B cell (primary cell): ENCODE measurements around the gene FGF6. TPM values are rescaled to one million over a fixed set of nuclear protein-coding genes. Genes with fewer than 3 reads are reported as not detected.

Experiments used
- ATAC-seq: fragments of 200-7000 bp; cut with Tn5 transposase; one replicate; pipeline ENCODE4 v1.10.0; 2021; ENCODE audit warnings: low read depth, mild to moderate bottlenecking, moderate number of reproducible peaks, moderate library complexity
- CTCF ChIA-PET: fragments of 350-600 bp; sonication (Branson Sonifier 250); formaldehyde crosslinking; loops from one replicate; lab custom pipeline; 2021; ENCODE audit warnings: antibody characterized with exemption, inconsistent platforms; lab: Charles Lee
- POLR2A ChIA-PET: fragments of 350-600 bp; sonication (Branson Sonifier 250); formaldehyde crosslinking; loops from one replicate; lab custom pipeline; 2021; ENCODE audit warnings: antibody characterized with exemption; lab: Charles Lee
- DNase-seq: peaks from one replicate; pipeline ENCODE4 v3.0.0; 2013
- H2AFZ ChIP-seq: 2 replicates; pipeline ENCODE4 v1.6.1; 2012; ENCODE audit warnings: mild to moderate bottlenecking, low read depth, low read length; ENCODE audit not compliant: insufficient read depth, poor library complexity, severe bottlenecking
- H3K27ac ChIP-seq, 2 donors: 1 replicate in 1 of 2; 2 replicates in 1 of 2; pipeline ENCODE4 v1.5.1; 2012 to 2013; ENCODE audit warnings: low read length in 2 of 2, mild to moderate bottlenecking in 2 of 2, moderate library complexity in 1 of 2
- H3K27me3 ChIP-seq, 4 experiments: fragments of 200-600 bp in 1 of 4; sonication (generic) in 1 of 4; replicated peaks in 1 of 4; 1 replicate in 2 of 4; 2 replicates in 2 of 4; pipeline versions ENCODE4 v1.6.1 to v1.7.0; 2013 to 2016; ENCODE audit warnings: low read length in 3 of 4, mild to moderate bottlenecking in 2 of 4, mixed read lengths in 1 of 4, moderate library complexity in 1 of 4; ENCODE audit not compliant: insufficient read depth in 4 of 4, control insufficient read depth in 3 of 4; ENCODE audit errors: control extremely low read depth in 1 of 4
- H3K36me3 ChIP-seq, 2 experiments: replicated peaks in 1 of 2; 1 replicate in 1 of 2; 2 replicates in 1 of 2; pipeline versions ENCODE4 v1.6.1 to v1.7.1; 2013; ENCODE audit warnings: low read length in 1 of 2; ENCODE audit not compliant: insufficient read depth in 2 of 2, control insufficient read depth in 1 of 2; ENCODE audit errors: control extremely low read depth in 1 of 2, extremely low read depth in 1 of 2
- H3K4me1 ChIP-seq, 2 donors: fragments of 200-600 bp in 1 of 2; sonication (generic) in 1 of 2; 1 replicate in 1 of 2; 2 replicates in 1 of 2; pipeline versions ENCODE4 v1.5.1 to v1.6.1; 2013 to 2017; ENCODE audit warnings: low read length in 2 of 2; ENCODE audit not compliant: control insufficient read depth in 2 of 2, insufficient read depth in 2 of 2
- H3K4me2 ChIP-seq: replicated peaks from 2 replicates; pipeline ENCODE3; 2012; ENCODE audit warnings: mild to moderate bottlenecking, low read depth, low read length; ENCODE audit not compliant: poor library complexity, severe bottlenecking
- H3K4me3 ChIP-seq, 5 experiments: fragments of 200-600 bp in 1 of 5; sonication (generic) in 1 of 5; 1 replicate in 3 of 5; 2 replicates in 2 of 5; pipeline versions ENCODE4 v1.5.1 to v1.7.0; 2011 to 2016; ENCODE audit warnings: low read length in 4 of 5, mild to moderate bottlenecking in 4 of 5, low read depth in 2 of 5, control low read depth in 1 of 5, moderate library complexity in 1 of 5; ENCODE audit not compliant: insufficient read depth in 1 of 5; ENCODE audit errors: control extremely low read depth in 1 of 5, extremely low read depth in 1 of 5
- H3K79me2 ChIP-seq: fragments of 200-600 bp; sonication (generic); one replicate; pipeline ENCODE4 v1.6.0; 2016; ENCODE audit warnings: low read length; ENCODE audit not compliant: control insufficient read depth, insufficient read depth
- H3K9ac ChIP-seq: fragments of 200-600 bp; sonication (generic); 2 replicates; pipeline ENCODE4 v1.6.1; 2017; ENCODE audit warnings: mild to moderate bottlenecking, low read length, moderate library complexity
- H3K9me3 ChIP-seq, 3 donors: one replicate each; pipeline versions ENCODE4 v1.6.1 to v1.7.1; 2013; ENCODE audit warnings: low read length in 2 of 3; ENCODE audit not compliant: control insufficient read depth in 2 of 3, insufficient read depth in 1 of 3; ENCODE audit errors: control extremely low read depth in 1 of 3
- H4K20me1 ChIP-seq: 2 replicates; pipeline ENCODE4 v1.6.0; 2012; ENCODE audit warnings: mild to moderate bottlenecking, low read length; ENCODE audit not compliant: insufficient read depth, control insufficient read depth, poor library complexity, severe bottlenecking
- H3K27ac Mint-ChIP-seq: one replicate; pipeline ENCODE4 v1.8.0; 2021; ENCODE audit warnings: mixed read lengths
- H3K27me3 Mint-ChIP-seq: one replicate; pipeline ENCODE4 v1.8.0; 2021; ENCODE audit warnings: mixed read lengths
- H3K4me1 Mint-ChIP-seq: one replicate; pipeline ENCODE4 v1.8.0; 2021; ENCODE audit warnings: mixed read lengths
- H3K4me3 Mint-ChIP-seq: one replicate; pipeline ENCODE4 v1.8.0; 2021; ENCODE audit warnings: mixed read lengths
- H3K9me3 Mint-ChIP-seq: one replicate; pipeline ENCODE4 v1.8.0; 2022; ENCODE audit warnings: mixed read lengths; ENCODE audit not compliant: insufficient read depth
- CTCF ChIP-seq: fragments of 200-600 bp; IDR thresholded peaks from one replicate; pipeline ENCODE4 v1.8.0; 2022; ENCODE audit warnings: antibody characterized with exemption, mild to moderate bottlenecking
- EZH2 ChIP-seq: IDR thresholded peaks from 2 replicates; pipeline ENCODE4 v1.6.1; 2012; ENCODE audit warnings: borderline replicate concordance, low read depth, mild to moderate bottlenecking, moderate library complexity, low read length; ENCODE audit not compliant: insufficient read depth, poor library complexity, severe bottlenecking
- WGBS: methylation state at CpG from one replicate; pipeline ENCODE4 v1.1.5; 2013; ENCODE audit warnings: missing lambda C conversion rate; ENCODE audit not compliant: insufficient coverage; 5-methylcytosine and 5-hydroxymethylcytosine counted together
- intact Hi-C: fragments of 100-400 bp; cut with micrococcal nuclease; formaldehyde crosslinking; loops from one replicate; pipeline ENCODE4 v1.10.0; 2022
- polyA plus RNA-seq: library from polyadenylated mRNA; depleted of rRNA; stranded (reverse); fragments of >200 nt; gene quantifications from 2 replicates; pipeline ENCODE4 v1.2.3, GENCODE V29; 2012
- total RNA-seq, 2 donors: library from RNA; stranded (reverse); fragments of 120-200 nt in 1 of 2; gene quantifications; 1 replicate in 1 of 2; 2 replicates in 1 of 2; pipeline versions ENCODE4 v1.2.3 to v1.2.4, GENCODE V29; 2013 to 2022

FGF6 gene
- total and polyA plus RNA-seq, 2 donors (not counting 1 experiment from before 2014, with no cell fraction given), result not detected

- Mint-ChIP-seq H3K9me3 (no peaks in the 10 kb centered on the region), H3K27me3 (no peaks in the 10 kb centered on the region), H3K27ac (no peak overlapping the region), H3K4me3 (no peak overlapping the region), H3K4me1 (peaks cover 30% of the 10 kb centered on the region)
- peaks cover 0 to 8% (median 5%) of the 10 kb centered on the region in 3 donors for H3K9me3 ChIP-seq
- H3K4me3 ChIP-seq, result no peak overlapping the region
- DNase-seq (peak; percentile 30), ATAC-seq (peak; percentile 21)
- peaks cover 31% of the 10 kb centered on the region in 2 donors for H3K4me1 ChIP-seq
- H3K36me3 ChIP-seq, result no peaks in the 10 kb centered on the region
- H3K27me3 ChIP-seq, result no peaks in the 10 kb centered on the region
- POLR2A ChIA-PET, result no interaction called here
- no peak overlapping the region for H3K9ac ChIP-seq
- TF ChIP-seq EZH2, result no peak
- TF ChIP-seq CTCF, result no peak
- 72% methylated on average over 8 of the region's 8 CpGs for WGBS
- no peaks in the 10 kb centered on the region for H3K79me2 ChIP-seq
- H4K20me1 ChIP-seq, result no peaks in the 10 kb centered on the region
- H3K27ac ChIP-seq, result peak overlapping the region in 1 of 2 donors; percentile 17
- CTCF ChIA-PET, result no interaction called here
- H2AFZ ChIP-seq, result peak overlapping the region; percentile 71
- peak overlapping the region; percentile 9 for H3K4me2 ChIP-seq
- intact Hi-C loops, result no loop called here
These were observed 10.7 kb downstream of the FGF6 start for GRCh38 chr12:4434706-4435425.

GRCh38 chr12:4434301-4434700 lies 11.3 kb downstream of the FGF6 start:
- Histone ChIP-seq H3K36me3 (no peaks in the 10 kb centered on the region), H3K9ac (no peak overlapping the region), H3K27ac (peak overlapping the region in 1 of 2 donors; percentile 17), H3K79me2 (no peaks in the 10 kb centered on the region), H3K4me2 (peak overlapping the region; percentile 9), H2AFZ (peak overlapping the region; percentile 71), H3K27me3 (no peaks in the 10 kb centered on the region), H3K4me1 (peaks cover 25% of the 10 kb centered on the region in 2 donors), H4K20me1 (no peaks in the 10 kb centered on the region), H3K9me3 (peaks cover 0 to 8% (median 5%) of the 10 kb centered on the region in 3 donors), H3K4me3 (no peak overlapping the region)
- intact Hi-C loops, result no loop called here
- CTCF ChIA-PET, result no interaction called here
- Mint-ChIP-seq H3K4me3 (no peak overlapping the region), H3K4me1 (peaks cover 25% of the 10 kb centered on the region), H3K27me3 (no peaks in the 10 kb centered on the region), H3K9me3 (no peaks in the 10 kb centered on the region), H3K27ac (no peak overlapping the region)
- ATAC-seq, result no peak
- TF ChIP-seq EZH2 (no peak), CTCF (no peak)
- WGBS, result 94% methylated on average over 2 of the region's 4 CpGs
- DNase-seq, result no peak
- POLR2A ChIA-PET, result no interaction called here
